CD14-positive monocyte (primary cell): Measurements from ENCODE around the gene CADM2. TPM values are rescaled to one million over a fixed set of nuclear protein-coding genes. Genes with fewer than 3 reads are reported as not detected.

ENCODE experiments used
- DNase-seq, 3 donors: peaks; one replicate each; pipeline ENCODE4 v3.0.0-alpha.2; 2011 to 2022
- H2AFZ ChIP-seq: 2 replicates; pipeline ENCODE4 v1.6.0; 2012; ENCODE audit warnings: mild to moderate bottlenecking, low read depth, low read length, inconsistent platforms; ENCODE audit not compliant: insufficient read depth, poor library complexity, severe bottlenecking
- H3K27ac ChIP-seq, 2 donors: 1 replicate in 1 of 2; 2 replicates in 1 of 2; pipeline ENCODE4 v1.5.1; 2012 to 2013; ENCODE audit warnings: low read length in 2 of 2, control low read depth in 1 of 2, inconsistent platforms in 1 of 2, low read depth in 1 of 2, mild to moderate bottlenecking in 1 of 2
- H3K27me3 ChIP-seq, 2 donors: one replicate each; pipeline versions ENCODE4 v1.6.0 to v1.6.1; 2011 to 2013; ENCODE audit warnings: low read length in 2 of 2; ENCODE audit not compliant: control insufficient read depth in 2 of 2, insufficient read depth in 2 of 2
- H3K36me3 ChIP-seq, 2 donors: replicated peaks in 1 of 2; 1 replicate in 1 of 2; 2 replicates in 1 of 2; pipeline versions ENCODE4 v1.5.1 to v1.6.1; 2012 to 2013; ENCODE audit warnings: low read length in 2 of 2, control low read depth in 1 of 2, inconsistent platforms in 1 of 2, mild to moderate bottlenecking in 1 of 2; ENCODE audit not compliant: insufficient read depth in 2 of 2, control insufficient read depth in 1 of 2
- H3K4me1 ChIP-seq, 2 donors: 1 replicate in 1 of 2; 2 replicates in 1 of 2; pipeline versions ENCODE4 v1.5.1 to v1.6.1; 2012 to 2013; ENCODE audit warnings: low read length in 2 of 2, control low read depth in 1 of 2, inconsistent platforms in 1 of 2, mild to moderate bottlenecking in 1 of 2, moderate library complexity in 1 of 2; ENCODE audit not compliant: insufficient read depth in 2 of 2, control insufficient read depth in 1 of 2
- H3K4me2 ChIP-seq: replicated peaks from 2 replicates; pipeline ENCODE3; 2012; ENCODE audit warnings: low read length, moderate library complexity, mild to moderate bottlenecking; ENCODE audit not compliant: poor library complexity, severe bottlenecking; ENCODE audit errors: extremely low read depth
- H3K4me3 ChIP-seq, 3 experiments: fragments of 200-600 bp in 1 of 3; sonication (generic) in 1 of 3; replicated peaks in 1 of 3; 1 replicate in 2 of 3; 2 replicates in 1 of 3; pipeline ENCODE4 v1.5.1; 2011 to 2013; ENCODE audit warnings: low read length in 3 of 3, mild to moderate bottlenecking in 3 of 3, control low read depth in 2 of 3, low read depth in 2 of 3, inconsistent platforms in 1 of 3, moderate library complexity in 1 of 3
- H3K79me2 ChIP-seq: 2 replicates; pipeline ENCODE4 v1.6.0; 2012; ENCODE audit warnings: mild to moderate bottlenecking, control low read depth, inconsistent platforms, low read length, moderate library complexity; ENCODE audit not compliant: insufficient read depth
- H3K9ac ChIP-seq: 2 replicates; pipeline ENCODE4 v1.6.0; 2017; ENCODE audit warnings: low read length, mild to moderate bottlenecking; ENCODE audit not compliant: insufficient read depth, poor library complexity, severe bottlenecking
- H3K9me3 ChIP-seq, 2 donors: replicated peaks in 1 of 2; 1 replicate in 1 of 2; 2 replicates in 1 of 2; pipeline versions ENCODE4 v1.5.1 to v1.6.1; 2012 to 2013; ENCODE audit warnings: low read length in 2 of 2, control low read depth in 1 of 2; ENCODE audit not compliant: control insufficient read depth in 1 of 2, insufficient read depth in 1 of 2
- H4K20me1 ChIP-seq: 2 replicates; pipeline ENCODE4 v1.6.0; 2012; ENCODE audit warnings: mild to moderate bottlenecking, low read length, control low read depth, moderate library complexity; ENCODE audit not compliant: insufficient read depth
- H3K27ac Mint-ChIP-seq, 7 donors: one replicate each; pipeline ENCODE4 v1.8.0; 2020; ENCODE audit warnings: mild to moderate bottlenecking in 7 of 7, mixed read lengths in 7 of 7, moderate library complexity in 6 of 7, inconsistent platforms in 2 of 7
- H3K27me3 Mint-ChIP-seq, 3 donors: one replicate each; pipeline ENCODE4 v1.8.0; 2021 to 2022; ENCODE audit warnings: low read depth in 3 of 3, mild to moderate bottlenecking in 3 of 3, mixed read lengths in 3 of 3, moderate library complexity in 3 of 3, inconsistent platforms in 1 of 3
- H3K36me3 Mint-ChIP-seq, 2 donors: one replicate each; pipeline ENCODE4 v1.8.0; 2020; ENCODE audit warnings: mixed read lengths in 2 of 2, inconsistent platforms in 1 of 2, mild to moderate bottlenecking in 1 of 2
- H3K4me1 Mint-ChIP-seq: one replicate; pipeline ENCODE4 v1.8.0; 2020; ENCODE audit warnings: mild to moderate bottlenecking, mixed read lengths
- H3K4me3 Mint-ChIP-seq, 2 donors: one replicate each; pipeline ENCODE4 v1.8.0; 2020; ENCODE audit warnings: mild to moderate bottlenecking in 2 of 2, mixed read lengths in 2 of 2, moderate library complexity in 1 of 2
- H3K9me3 Mint-ChIP-seq, 7 donors: one replicate each; pipeline ENCODE4 v1.8.0; 2020 to 2022; ENCODE audit warnings: mixed read lengths in 7 of 7, mild to moderate bottlenecking in 6 of 7, moderate library complexity in 6 of 7, inconsistent platforms in 2 of 7
- CTCF ChIP-seq: fragments of 200-600 bp; IDR thresholded peaks from one replicate; pipeline ENCODE4 v1.8.0; 2022; ENCODE audit warnings: antibody characterized with exemption, mild to moderate bottlenecking
- WGBS: methylation state at CpG from one replicate; pipeline ENCODE4 v1.1.5; 2013; ENCODE audit warnings: missing lambda C conversion rate; ENCODE audit not compliant: insufficient coverage; 5-methylcytosine and 5-hydroxymethylcytosine counted together
- intact Hi-C, 2 donors: fragments of 100-400 bp; cut with micrococcal nuclease; formaldehyde crosslinking; loops; one replicate each; pipeline versions ENCODE4 v1.15.0 to v1.15.1; 2023
- polyA plus RNA-seq, 3 donors: library from polyadenylated mRNA; depleted of rRNA in 1 of 3; unstranded in 2 of 3; stranded (reverse) in 1 of 3; fragments of 300-500 nt in 2 of 3; fragments of >200 nt in 1 of 3; fragmentation: Illumina TruSeq in 2 of 3; gene quantifications; 1 replicate in 2 of 3; 2 replicates in 1 of 3; pipeline ENCODE4 v1.2.3, GENCODE V29; 2012 to 2021

CADM2 gene
- polyA plus RNA-seq, 3 donors: not detected

- Mint-ChIP-seq H3K9me3 (peaks cover 0 to 4% (median 2%) of the 10 kb centered on the region in 7 donors), H3K27ac (no peak overlapping the region), H3K4me1 (no peaks in the 10 kb centered on the region), H3K27me3 (no peaks in the 10 kb centered on the region), H3K4me3 (no peak overlapping the region), H3K36me3 (no peaks in the 10 kb centered on the region)
- Histone ChIP-seq H3K4me2 (no peak overlapping the region), H3K9me3 (no peaks in the 10 kb centered on the region), H3K27ac (no peak overlapping the region), H3K4me1 (no peaks in the 10 kb centered on the region), H3K36me3 (no peaks in the 10 kb centered on the region), H3K4me3 (no peak overlapping the region), H3K27me3 (no peaks in the 10 kb centered on the region), H2AFZ (no peak overlapping the region), H4K20me1 (no peaks in the 10 kb centered on the region), H3K9ac (no peak overlapping the region), H3K79me2 (no peaks in the 10 kb centered on the region)
- TF ChIP-seq CTCF: no peak
- no peak for DNase-seq
- intact Hi-C loops: no loop called here
These were observed 338.5 kb downstream of the CADM2 start for GRCh38 chr3:85297291-85297690.

GRCh38 chr3:85298032-85298431 lies 339.2 kb downstream of the CADM2 start:
- no peak for TF ChIP-seq CTCF
- WGBS: no CpG with 5 or more reads among the region's 1 CpG
- intact Hi-C loops: no loop called here

More at GRCh38 chr3:85298032-85298431, 339.2 kb downstream of the CADM2 start:
- no peak for DNase-seq
- H4K20me1 ChIP-seq: no peaks in the 10 kb centered on the region
- H3K9me3 ChIP-seq: no peaks in the 10 kb centered on the region
- H2AFZ ChIP-seq: no peak overlapping the region
- Mint-ChIP-seq H3K9me3 (no peaks in the 10 kb centered on the region), H3K4me3 (no peak overlapping the region), H3K4me1 (no peaks in the 10 kb centered on the region), H3K36me3 (no peaks in the 10 kb centered on the region), H3K27me3 (no peaks in the 10 kb centered on the region), H3K27ac (no peak overlapping the region)
- H3K79me2 ChIP-seq: no peaks in the 10 kb centered on the region
- H3K36me3 ChIP-seq: no peaks in the 10 kb centered on the region
- H3K27ac ChIP-seq: no peak overlapping the region
- no peak overlapping the region for H3K9ac ChIP-seq
- no peak overlapping the region for H3K4me3 ChIP-seq
- no peaks in the 10 kb centered on the region for H3K27me3 ChIP-seq
- H3K4me1 ChIP-seq: no peaks in the 10 kb centered on the region
- no peak overlapping the region for H3K4me2 ChIP-seq
